Endometrial microvascular endothelial cells (primary cell): ENCODE data around the gene SLC25A25. TPM values are rescaled to one million over a fixed set of nuclear protein-coding genes. Genes with fewer than 3 reads are reported as not detected.
"Not testable (repeated sequence)": the region's sequence is repeated elsewhere in the genome, so short reads cannot be mapped to it uniquely, and the experiment has no call there.

Experiments
- in situ Hi-C: cut with HindIII; loops from 2 replicates; pipeline ENCODE4 v1.10.0; 2017; ENCODE audit warnings: low sequenced_read_pairs, low pct_unique_long_range_greater_than_20kb; ENCODE audit errors: inconsistent ontology term
- total RNA-seq: library from RNA; depleted of rRNA; stranded (reverse); fragments of >200 nt; gene quantifications from one replicate; pipeline ENCODE4 v1.2.3, GENCODE V29; 2015; ENCODE audit errors: inconsistent ontology term

SLC25A25 gene
- total RNA-seq, 1 donor from 2014 or later, result 23.6 TPM

GRCh38 chr9:128105538-128106175 lies 37.6 kb downstream of the SLC25A25 start:
- in situ Hi-C loops, result no loop called here

- in situ Hi-C loops, result no loop called here
Observed at GRCh38 chr9:128106181-128106939, 38.3 kb downstream of the SLC25A25 start.

DNA sequence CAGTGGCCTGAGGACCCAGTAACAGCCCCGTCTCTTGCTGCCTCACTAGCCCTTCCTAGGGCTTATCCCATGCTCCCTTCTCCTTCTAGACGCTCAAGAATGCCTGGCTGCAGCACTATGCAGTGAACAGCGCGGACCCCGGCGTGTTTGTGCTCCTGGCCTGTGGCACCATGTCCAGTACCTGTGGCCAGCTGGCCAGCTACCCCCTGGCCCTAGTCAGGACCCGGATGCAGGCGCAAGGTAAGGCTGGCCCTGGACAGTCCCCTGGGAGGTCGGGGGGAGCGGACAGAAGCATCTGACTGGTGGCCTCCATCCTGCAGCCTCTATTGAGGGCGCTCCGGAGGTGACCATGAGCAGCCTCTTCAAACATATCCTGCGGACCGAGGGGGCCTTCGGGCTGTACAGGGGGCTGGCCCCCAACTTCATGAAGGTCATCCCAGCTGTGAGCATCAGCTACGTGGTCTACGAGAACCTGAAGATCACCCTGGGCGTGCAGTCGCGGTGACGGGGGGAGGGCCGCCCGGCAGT lies 39.0 kb downstream of the SLC25A25 start:
- in situ Hi-C loops, result no loop called here

DNA sequence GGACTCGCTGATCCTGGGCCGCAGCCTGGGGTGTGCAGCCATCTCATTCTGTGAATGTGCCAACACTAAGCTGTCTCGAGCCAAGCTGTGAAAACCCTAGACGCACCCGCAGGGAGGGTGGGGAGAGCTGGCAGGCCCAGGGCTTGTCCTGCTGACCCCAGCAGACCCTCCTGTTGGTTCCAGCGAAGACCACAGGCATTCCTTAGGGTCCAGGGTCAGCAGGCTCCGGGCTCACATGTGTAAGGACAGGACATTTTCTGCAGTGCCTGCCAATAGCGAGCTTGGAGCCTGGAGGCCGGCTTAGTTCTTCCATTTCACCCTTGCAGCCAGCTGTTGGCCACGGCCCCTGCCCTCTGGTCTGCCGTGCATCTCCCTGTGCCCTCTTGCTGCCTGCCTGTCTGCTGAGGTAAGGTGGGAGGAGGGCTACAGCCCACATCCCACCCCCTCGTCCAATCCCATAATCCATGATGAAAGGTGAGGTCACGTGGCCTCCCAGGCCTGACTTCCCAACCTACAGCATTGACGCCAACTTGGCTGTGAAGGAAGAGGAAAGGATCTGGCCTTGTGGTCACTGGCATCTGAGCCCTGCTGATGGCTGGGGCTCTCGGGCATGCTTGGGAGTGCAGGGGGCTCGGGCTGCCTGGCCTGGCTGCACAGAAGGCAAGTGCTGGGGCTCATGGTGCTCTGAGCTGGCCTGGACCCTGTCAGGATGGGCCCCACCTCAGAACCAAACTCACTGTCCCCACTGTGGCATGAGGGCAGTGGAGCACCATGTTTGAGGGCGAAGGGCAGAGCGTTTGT lies 39.6 kb downstream of the SLC25A25 start:
- in situ Hi-C loops, result no loop called here

DNA sequence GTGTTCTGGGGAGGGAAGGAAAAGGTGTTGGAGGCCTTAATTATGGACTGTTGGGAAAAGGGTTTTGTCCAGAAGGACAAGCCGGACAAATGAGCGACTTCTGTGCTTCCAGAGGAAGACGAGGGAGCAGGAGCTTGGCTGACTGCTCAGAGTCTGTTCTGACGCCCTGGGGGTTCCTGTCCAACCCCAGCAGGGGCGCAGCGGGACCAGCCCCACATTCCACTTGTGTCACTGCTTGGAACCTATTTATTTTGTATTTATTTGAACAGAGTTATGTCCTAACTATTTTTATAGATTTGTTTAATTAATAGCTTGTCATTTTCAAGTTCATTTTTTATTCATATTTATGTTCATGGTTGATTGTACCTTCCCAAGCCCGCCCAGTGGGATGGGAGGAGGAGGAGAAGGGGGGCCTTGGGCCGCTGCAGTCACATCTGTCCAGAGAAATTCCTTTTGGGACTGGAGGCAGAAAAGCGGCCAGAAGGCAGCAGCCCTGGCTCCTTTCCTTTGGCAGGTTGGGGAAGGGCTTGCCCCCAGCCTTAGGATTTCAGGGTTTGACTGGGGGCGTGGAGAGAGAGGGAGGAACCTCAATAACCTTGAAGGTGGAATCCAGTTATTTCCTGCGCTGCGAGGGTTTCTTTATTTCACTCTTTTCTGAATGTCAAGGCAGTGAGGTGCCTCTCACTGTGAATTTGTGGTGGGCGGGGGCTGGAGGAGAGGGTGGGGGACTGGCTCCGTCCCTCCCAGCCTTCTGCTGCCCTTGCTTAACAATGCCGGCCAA lies 40.4 kb downstream of the SLC25A25 start:
- in situ Hi-C loops, result no loop called here

GRCh38 chr9:128109050-128109709 lies 41.1 kb downstream of the SLC25A25 start:
- in situ Hi-C loops, result no loop called here

- in situ Hi-C loops, result not testable (repeated sequence)
Observed at GRCh38 chr9:128111726-128112125, 43.7 kb downstream of the SLC25A25 start.

DNA sequence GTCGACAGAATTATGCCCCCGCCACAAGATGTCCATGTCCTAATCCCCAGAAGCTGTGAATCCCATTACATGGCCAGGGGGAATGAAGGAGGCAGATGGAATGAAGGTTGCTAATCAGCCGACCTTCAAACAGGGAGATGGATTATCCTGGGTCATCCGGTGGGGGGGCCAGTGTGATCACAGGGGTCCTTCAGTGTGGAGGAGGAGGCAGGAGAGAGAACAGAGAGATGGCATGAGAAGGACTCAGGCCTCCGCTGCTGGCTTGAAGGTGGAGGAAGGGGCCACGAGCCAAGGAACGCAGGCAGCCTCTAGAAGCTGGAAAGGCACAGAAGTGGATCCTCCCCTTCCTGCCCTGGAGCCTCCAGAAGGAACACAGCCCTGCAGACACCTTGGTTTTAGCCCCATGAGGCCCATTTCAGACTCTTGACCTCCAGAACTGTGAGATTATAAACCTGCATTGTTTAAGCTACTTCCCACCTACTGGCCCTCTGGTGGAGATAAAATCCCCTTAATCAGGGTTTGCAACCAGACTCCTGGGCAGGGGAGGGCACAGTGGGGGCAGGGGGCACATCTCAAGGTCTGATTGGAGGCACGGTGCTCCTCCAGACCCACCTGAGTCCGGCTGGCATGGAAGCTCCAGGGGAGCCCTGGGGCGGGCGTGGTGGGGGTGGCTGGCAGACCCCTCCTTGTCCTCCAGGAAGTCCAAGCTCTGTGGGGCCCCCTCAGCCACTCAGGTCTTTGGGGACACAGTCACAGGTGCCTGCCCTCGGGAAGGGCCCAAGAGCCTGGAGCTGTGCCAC lies 45.7 kb downstream of the SLC25A25 start:
- in situ Hi-C loops, result no loop called here

DNA sequence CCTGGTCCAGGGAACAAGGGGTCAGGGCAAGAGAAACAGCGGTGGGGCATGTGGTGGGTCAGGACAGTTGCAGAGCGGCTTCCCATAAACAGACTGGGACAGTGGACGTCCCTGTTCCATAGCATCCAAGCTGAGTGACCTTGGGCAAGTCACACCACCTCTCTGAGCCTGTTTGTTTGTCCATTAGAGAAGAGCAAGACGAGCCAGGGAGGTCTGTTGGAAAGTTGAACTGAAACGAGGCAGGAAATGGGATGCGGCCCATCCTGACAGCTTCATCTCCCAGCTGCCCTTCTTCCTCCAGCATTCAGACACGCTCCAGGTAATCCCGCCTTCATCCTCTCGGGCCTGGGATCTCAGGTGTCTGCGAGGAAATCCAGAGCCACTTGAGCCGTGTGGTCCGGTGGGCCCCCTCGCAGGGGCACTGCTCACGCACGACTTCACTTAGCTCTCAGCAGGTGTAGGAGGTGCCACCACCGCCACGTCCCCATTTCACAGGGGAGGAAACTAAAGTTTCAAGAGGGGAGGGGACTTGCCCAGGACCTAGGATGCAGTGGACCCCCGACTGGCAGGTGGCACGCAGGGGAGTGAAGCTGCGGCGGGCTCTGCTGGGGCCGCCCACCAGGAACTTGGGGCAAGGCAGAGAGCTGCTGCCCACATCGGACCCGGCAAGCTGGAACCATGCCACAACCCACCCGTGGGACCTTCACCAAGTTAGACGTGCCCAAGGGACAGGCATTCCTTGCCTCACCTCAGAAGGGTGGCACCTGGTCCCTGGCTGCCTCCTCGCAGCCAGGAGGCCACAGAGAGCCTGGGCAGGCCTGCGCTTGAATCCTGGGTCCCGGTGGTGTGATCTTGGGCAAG lies 46.5 kb downstream of the SLC25A25 start:
- in situ Hi-C loops, result no loop called here

GRCh38 chr9:128115187-128116103 lies 47.4 kb downstream of the SLC25A25 start:
- in situ Hi-C loops, result no loop called here

DNA sequence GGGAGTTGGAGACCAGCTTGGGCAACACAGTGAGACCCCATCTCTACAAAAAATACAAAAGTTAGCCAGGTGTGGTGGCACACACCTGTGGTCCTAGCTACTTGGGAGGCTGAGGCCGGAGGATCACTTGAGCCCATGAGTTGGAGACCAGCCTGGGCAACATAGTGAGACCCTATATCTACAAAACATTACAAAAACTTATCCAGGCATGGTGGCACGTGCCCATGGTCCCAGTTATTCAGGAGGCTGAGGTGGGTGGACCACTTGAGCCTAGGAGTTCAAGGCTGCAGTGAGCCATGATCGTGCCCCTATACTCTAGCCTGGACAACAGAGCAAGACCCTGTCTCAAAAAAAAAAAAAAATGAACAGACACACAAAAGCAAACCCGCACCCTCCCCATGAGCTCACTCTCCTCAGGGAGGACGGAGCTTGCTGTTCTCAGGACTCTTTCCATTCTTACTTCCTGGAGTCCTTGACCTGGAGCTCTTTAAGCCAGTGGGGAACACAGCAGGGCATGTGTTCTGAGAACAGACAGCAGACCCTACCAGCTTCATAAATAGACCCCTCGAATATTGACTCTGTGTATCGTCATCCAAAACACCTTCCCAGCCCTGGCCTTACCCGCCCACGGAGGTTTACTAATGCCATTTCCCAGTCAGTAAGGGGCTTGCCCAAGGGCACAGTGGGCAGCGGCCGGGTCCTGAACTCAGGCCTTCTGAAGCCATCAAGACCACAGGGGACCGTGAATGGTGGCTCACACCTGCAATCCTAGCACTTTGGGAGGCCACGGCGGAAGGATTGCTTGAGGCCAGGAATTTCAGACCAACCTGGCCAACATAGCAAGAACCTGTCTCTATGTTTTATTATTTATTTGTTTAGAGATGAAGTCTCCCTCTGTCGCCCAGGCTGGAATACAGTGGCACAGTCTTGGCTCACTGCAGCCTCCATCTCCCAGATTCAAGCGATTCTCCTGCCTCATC lies 48.4 kb downstream of the SLC25A25 start:
- in situ Hi-C loops, result no loop called here

GRCh38 chr9:128117613-128118471 lies 49.8 kb downstream of the SLC25A25 start:
- in situ Hi-C loops, result no loop called here

DNA sequence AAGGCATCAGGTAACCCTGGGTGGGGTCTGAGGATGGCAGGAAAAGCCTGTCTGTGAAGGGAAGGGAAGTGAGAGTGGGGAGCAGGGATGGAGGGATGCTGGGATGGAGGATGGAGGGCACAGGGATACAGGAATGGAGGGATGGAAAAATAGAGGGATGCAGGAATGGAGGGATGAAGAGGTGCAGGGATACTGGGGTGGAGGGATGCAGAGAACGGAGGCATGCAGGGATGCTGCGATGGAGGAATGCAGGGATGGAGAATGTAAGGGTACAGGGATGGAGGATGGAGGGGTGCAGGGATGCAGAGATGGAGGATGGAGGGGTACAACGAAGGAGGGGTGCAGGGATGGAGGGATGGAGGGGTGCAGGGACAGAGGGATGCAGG lies 50.4 kb downstream of the SLC25A25 start:
- in situ Hi-C loops, result no loop called here
